Esophagus muscularis mucosa (tissue), 4 donors: ENCODE results near the gene AGPS. TPM values are rescaled to one million over a fixed set of nuclear protein-coding genes. Genes with fewer than 3 reads are reported as not detected.
"Not testable (repeated sequence)": the region's sequence is repeated elsewhere in the genome, so short reads cannot be mapped to it uniquely, and the experiment has no call there.

Experiments used
- DNase-seq: peaks from one replicate; pipeline ENCODE4 v3.0.0-alpha.2; 2017; ENCODE audit errors: extremely low spot score
- H3K27ac ChIP-seq, 4 donors: fragments of 200-600 bp; sonication (generic); replicated peaks in 1 of 4; 1 replicate in 3 of 4; 2 replicates in 1 of 4; pipeline ENCODE4 v1.5.1; 2016 to 2019; ENCODE audit warnings: mild to moderate bottlenecking in 1 of 4
- H3K27me3 ChIP-seq, 4 donors: fragments of 200-600 bp; sonication (generic); one replicate each; pipeline versions ENCODE4 v1.5.1 to v1.6.0; 2016 to 2019
- H3K36me3 ChIP-seq, 4 donors: fragments of 200-600 bp; sonication (generic); one replicate each; pipeline ENCODE4 v1.5.1; 2016 to 2019
- H3K4me1 ChIP-seq, 4 donors: fragments of 200-600 bp; sonication (generic); one replicate each; pipeline ENCODE4 v1.5.1; 2016 to 2019
- H3K4me3 ChIP-seq, 4 donors: fragments of 200-600 bp; sonication (generic); 1 replicate in 2 of 4; 2 replicates in 2 of 4; pipeline ENCODE4 v1.5.1; 2016 to 2019; ENCODE audit warnings: mild to moderate bottlenecking in 4 of 4, moderate library complexity in 1 of 4
- H3K9me3 ChIP-seq, 4 donors: fragments of 200-600 bp; sonication (generic); 1 replicate in 3 of 4; 2 replicates in 1 of 4; pipeline ENCODE4 v1.5.1; 2016 to 2019
- EP300 ChIP-seq: sonication (generic); formaldehyde crosslinking; IDR thresholded peaks from one replicate; pipeline ENCODE4 v1.6.1; 2017; ENCODE audit warnings: antibody characterized with exemption
- POLR2A ChIP-seq: fragments of 450-650 bp; IDR thresholded peaks from one replicate; pipeline ENCODE4 v1.6.1; 2017; ENCODE audit warnings: antibody characterized with exemption, moderate library complexity, mild to moderate bottlenecking, low read depth
- POLR2AphosphoS5 ChIP-seq, 2 donors: sonication (generic); formaldehyde crosslinking; IDR thresholded peaks; one replicate each; pipeline ENCODE4 v1.6.1; 2017; ENCODE audit warnings: antibody characterized with exemption in 2 of 2
- WGBS: methylation state at CpG from one replicate; pipeline ENCODE4 v1.1.5; 2018; 5-methylcytosine and 5-hydroxymethylcytosine counted together
- intact Hi-C: fragments of 100-400 bp; cut with DNase I; formaldehyde crosslinking; loops from one replicate; pipeline ENCODE4 v1.15.1; 2023
- total RNA-seq, 4 donors: library from RNA; depleted of rRNA; stranded (reverse); fragments of >200 nt; gene quantifications; one replicate each; pipeline versions ENCODE4 v1.1.0 to v1.2.1, GENCODE V29; 2016
- TF ChIP-seq, protein P1 (sequence below), 3 experiments: fragments of 200-600 bp in 2 of 3; fragments of 450-650 bp in 1 of 3; sonication (generic) in 2 of 3; IDR thresholded peaks; one replicate each; pipeline ENCODE4 v1.5.1; 2017 to 2019; ENCODE audit warnings: antibody characterized with exemption in 3 of 3, mild to moderate bottlenecking in 2 of 3, moderate library complexity in 1 of 3

Gene AGPS
- total RNA-seq, 4 donors from 2014 or later = 26.3 to 46.1 (median 37.0) TPM

DNA sequence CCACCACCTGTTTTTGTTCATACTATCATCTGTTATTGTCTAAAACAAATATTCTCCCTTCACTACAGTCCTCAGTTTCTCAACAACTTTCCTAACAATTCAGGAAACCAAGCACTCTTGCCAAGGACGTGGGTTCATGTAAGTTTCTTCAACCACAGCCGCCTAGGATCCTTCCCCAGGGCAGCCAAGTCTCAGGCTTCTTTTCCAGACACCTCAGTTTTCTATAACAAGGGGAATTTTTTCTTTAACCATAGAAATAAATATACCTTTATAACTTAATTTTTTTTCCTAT is 39.4 kb upstream of the AGPS start:
- Histone ChIP-seq H3K27ac (peak overlapping the region; percentile 38 to 72 (median 63)), H3K36me3 (no peaks in the 10 kb centered on the region), H3K9me3 (no peaks in the 10 kb centered on the region), H3K4me1 (peaks cover 15 to 30% (median 23%) of the 10 kb centered on the region in 4 donors), H3K27me3 (no peaks in the 10 kb centered on the region), H3K4me3 (no peak overlapping the region)
- intact Hi-C loops = no loop called here
- WGBS = 15% methylated on average over 2 of the region's 2 CpGs
- TF ChIP-seq POLR2A (no peak), EP300 (no peak), POLR2AphosphoS5 (IDR thresholded peaks at IDR 0.05) (no peak)
- TF ChIP-seq, protein P1, sequence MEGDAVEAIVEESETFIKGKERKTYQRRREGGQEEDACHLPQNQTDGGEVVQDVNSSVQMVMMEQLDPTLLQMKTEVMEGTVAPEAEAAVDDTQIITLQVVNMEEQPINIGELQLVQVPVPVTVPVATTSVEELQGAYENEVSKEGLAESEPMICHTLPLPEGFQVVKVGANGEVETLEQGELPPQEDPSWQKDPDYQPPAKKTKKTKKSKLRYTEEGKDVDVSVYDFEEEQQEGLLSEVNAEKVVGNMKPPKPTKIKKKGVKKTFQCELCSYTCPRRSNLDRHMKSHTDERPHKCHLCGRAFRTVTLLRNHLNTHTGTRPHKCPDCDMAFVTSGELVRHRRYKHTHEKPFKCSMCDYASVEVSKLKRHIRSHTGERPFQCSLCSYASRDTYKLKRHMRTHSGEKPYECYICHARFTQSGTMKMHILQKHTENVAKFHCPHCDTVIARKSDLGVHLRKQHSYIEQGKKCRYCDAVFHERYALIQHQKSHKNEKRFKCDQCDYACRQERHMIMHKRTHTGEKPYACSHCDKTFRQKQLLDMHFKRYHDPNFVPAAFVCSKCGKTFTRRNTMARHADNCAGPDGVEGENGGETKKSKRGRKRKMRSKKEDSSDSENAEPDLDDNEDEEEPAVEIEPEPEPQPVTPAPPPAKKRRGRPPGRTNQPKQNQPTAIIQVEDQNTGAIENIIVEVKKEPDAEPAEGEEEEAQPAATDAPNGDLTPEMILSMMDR (IDR thresholded peaks at IDR 0.05) = no peak
- DNase-seq = no peak

DNA sequence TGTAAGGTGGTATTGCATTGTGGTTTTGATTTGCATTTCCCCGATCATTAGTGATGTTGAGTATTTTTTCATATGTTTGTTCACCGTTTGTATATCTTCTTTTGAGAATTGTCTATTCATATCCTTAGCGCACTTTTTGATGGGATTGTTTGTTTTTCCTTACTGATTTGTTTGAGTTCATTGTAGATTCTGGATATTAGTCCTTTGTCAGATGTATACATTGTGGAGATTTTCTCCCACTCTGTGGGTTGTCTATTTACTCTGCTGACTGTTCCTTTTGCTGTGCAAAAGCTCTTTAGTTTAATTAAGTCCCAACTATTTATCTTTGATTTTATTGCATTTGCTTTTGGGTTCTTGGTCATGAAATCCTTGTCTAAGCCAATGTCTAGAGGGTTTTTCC is 38.0 kb upstream of the AGPS start:
- H3K4me1 ChIP-seq = peaks cover 15 to 22% (median 21%) of the 10 kb centered on the region in 4 donors
- H3K36me3 ChIP-seq, H3K27ac ChIP-seq, H3K9me3 ChIP-seq, DNase-seq, intact Hi-C loops, H3K27me3 ChIP-seq, H3K4me3 ChIP-seq: not testable (repeated sequence)
- 94% methylated on average over 3 of the region's 3 CpGs for WGBS

DNA sequence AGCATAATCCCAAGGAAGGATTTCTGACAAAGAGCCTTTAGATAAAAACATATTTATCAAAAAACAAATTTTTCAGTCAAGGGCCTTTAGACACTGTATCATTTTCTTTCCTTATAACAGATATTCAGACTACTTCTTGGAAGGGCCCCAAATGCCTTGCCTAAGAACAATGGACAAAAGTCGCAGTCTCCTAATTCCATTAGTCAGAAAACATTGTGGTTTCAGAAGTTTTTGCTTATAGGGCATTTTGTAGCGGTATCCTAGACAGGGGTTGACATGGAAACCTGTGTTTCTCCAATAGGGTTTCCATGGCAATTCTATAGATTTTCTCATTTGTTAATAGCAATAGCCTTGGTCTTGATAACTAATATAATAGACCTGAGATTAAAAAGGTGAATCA is 36.7 kb upstream of the AGPS start:
- Histone ChIP-seq H3K27ac (no peak overlapping the region), H3K9me3 (no peaks in the 10 kb centered on the region), H3K4me3 (no peak overlapping the region), H3K36me3 (no peaks in the 10 kb centered on the region), H3K4me1 (peaks cover 15 to 35% (median 34%) of the 10 kb centered on the region in 4 donors), H3K27me3 (no peaks in the 10 kb centered on the region)
- intact Hi-C loops = no loop called here
- 77% methylated on average over 2 of the region's 2 CpGs for WGBS
- TF ChIP-seq POLR2A (no peak), EP300 (no peak), POLR2AphosphoS5 (IDR thresholded peaks at IDR 0.05) (no peak)
- TF ChIP-seq, protein P1 (IDR thresholded peaks at IDR 0.05) = no peak
- DNase-seq = no peak

DNA sequence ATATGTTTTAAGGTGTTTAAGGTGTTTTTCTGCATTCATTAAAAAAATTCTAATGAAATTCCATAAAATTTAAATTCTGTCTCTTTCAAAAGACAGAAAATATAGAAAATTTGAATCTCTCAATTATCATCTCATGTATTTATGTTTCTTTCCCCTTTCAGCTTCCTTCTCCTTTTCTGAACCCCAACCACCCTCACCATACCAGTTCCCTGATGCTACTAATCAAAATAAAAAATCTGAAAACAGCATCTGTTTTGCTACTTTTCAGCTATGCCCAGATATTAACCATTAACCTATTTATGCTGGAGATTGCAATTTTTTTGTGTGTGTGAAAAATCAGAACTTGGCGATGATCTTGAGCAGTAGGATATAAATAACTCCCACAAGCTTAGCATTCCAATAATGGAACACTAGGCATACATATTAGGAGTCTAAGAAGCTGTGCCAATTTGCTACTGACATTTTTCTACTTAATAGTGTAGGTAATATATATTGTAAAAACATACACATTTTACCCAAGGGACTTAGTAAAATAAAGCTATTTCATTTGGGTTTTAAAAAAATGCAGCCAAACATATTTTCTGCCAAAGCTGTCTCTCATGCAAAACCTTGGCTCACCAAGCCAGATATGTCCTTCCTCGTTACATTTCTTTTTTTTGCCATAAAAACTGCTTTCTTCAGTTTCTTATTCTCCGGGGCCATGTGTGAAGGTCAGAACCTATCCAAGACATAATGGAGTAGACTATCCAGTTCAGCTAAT is 32.6 kb upstream of the AGPS start:
- no peak overlapping the region for H3K4me3 ChIP-seq
- DNase-seq = no peak
- H3K27me3 ChIP-seq = no peaks in the 10 kb centered on the region
- 46% methylated on average over 3 of the region's 3 CpGs for WGBS
- no peaks in the 10 kb centered on the region for H3K9me3 ChIP-seq
- H3K4me1 ChIP-seq = peaks cover 0 to 16% (median 14%) of the 10 kb centered on the region in 4 donors
- H3K36me3 ChIP-seq = no peaks in the 10 kb centered on the region
- H3K27ac ChIP-seq = no peak overlapping the region
- intact Hi-C loops = no loop called here
- TF ChIP-seq, protein P1 (IDR thresholded peaks at IDR 0.05) = no peak
- TF ChIP-seq POLR2A = no peak
- no peak for TF ChIP-seq POLR2AphosphoS5 (IDR thresholded peaks at IDR 0.05)

DNA sequence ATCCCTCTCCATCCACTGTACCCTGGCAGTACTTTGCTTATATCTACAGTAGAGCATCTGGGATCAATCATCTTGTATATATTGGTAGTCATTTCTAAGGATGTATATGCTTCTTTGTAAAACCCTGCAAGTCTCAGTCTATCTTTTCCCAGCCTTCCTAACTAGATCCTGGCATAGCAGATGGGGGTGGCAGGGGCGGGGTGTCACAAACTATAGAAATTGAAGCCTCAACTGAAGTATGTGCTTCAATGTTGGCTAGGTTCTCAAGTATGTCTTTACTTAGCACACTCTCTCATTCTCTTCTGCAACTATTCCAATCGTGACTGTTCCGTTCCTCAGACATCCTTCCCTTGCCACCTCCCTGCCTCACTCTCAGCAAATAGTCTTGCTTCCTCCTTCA is 30.1 kb upstream of the AGPS start:
- Histone ChIP-seq H3K27me3 (no peaks in the 10 kb centered on the region), H3K4me3 (no peak overlapping the region), H3K27ac (no peak overlapping the region), H3K36me3 (no peaks in the 10 kb centered on the region), H3K4me1 (peaks cover 0 to 16% (median 14%) of the 10 kb centered on the region in 4 donors), H3K9me3 (no peaks in the 10 kb centered on the region)
- WGBS = 71% methylated on average over 3 of the region's 3 CpGs
- DNase-seq = no peak
- intact Hi-C loops = no loop called here
- TF ChIP-seq, protein P1 (IDR thresholded peaks at IDR 0.05) = no peak
- no peak for TF ChIP-seq POLR2AphosphoS5 (IDR thresholded peaks at IDR 0.05)
- TF ChIP-seq POLR2A = no peak
- TF ChIP-seq EP300 = no peak
